ENCODE measurements around the gene WNT2B.

Gene WNT2B

DNA sequence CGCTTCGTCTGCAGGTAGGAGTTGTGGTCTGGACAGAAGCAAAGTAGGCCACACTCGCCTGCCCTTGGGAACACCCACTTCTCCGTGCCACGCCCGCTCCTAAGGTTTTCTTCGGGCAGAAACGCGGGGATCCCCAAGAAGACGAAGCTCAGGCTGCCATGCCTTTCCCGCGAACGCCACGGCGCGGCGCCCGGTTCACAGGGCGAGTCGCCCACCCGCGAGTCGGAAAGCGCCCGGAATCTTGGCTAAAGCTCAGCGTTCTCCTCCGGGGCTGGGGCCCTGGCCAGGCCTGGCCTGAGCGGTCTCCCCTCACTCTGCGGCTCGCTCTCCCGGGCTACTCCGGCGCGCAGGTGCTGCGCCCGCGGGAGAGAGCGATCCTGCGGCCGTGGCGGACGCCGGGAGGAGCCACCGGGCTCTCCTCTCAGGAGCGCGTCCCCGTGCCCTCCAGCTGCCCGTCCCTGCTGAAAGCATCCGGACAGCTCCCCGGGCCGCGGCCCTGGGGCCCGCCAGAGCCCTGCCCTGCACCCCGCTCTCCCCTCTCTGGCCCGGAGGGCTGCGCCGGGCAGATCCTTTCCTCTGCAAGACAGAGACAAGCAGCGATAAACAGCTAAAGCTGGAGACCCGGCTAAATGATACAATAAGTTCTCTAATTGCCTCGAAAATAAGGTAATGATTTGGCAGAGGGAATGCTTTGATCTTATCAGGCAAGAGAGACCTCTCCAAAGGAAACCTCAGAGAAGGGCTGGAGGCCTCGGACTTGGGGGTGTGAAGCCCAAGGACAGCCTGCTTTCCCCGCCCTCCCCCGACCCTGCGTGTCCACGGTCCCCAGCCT lies 6.7 kb upstream of the WNT2B start:
- Histone ChIP-seq H3K27ac (replicated peaks) (no peak overlapping the region), H3K27me3 (ENCODE audit: insufficient read depth, poor library complexity, severe bottlenecking) (peaks cover 49% of the 10 kb centered on the region), H3K4me3 (replicated peaks; ENCODE audit: insufficient read depth, low read length) (peak overlapping the region; percentile 49)
- TF ChIP-seq, protein P1, sequence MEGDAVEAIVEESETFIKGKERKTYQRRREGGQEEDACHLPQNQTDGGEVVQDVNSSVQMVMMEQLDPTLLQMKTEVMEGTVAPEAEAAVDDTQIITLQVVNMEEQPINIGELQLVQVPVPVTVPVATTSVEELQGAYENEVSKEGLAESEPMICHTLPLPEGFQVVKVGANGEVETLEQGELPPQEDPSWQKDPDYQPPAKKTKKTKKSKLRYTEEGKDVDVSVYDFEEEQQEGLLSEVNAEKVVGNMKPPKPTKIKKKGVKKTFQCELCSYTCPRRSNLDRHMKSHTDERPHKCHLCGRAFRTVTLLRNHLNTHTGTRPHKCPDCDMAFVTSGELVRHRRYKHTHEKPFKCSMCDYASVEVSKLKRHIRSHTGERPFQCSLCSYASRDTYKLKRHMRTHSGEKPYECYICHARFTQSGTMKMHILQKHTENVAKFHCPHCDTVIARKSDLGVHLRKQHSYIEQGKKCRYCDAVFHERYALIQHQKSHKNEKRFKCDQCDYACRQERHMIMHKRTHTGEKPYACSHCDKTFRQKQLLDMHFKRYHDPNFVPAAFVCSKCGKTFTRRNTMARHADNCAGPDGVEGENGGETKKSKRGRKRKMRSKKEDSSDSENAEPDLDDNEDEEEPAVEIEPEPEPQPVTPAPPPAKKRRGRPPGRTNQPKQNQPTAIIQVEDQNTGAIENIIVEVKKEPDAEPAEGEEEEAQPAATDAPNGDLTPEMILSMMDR (IDR thresholded peaks at IDR 0.05; ENCODE audit: insufficient read depth, low read length), result peak; percentile 54
- TF ChIP-seq SPI1 (IDR thresholded peaks at IDR 0.05; ENCODE audit: borderline replicate concordance, low read depth), result no peak
- TF ChIP-seq, protein P2, sequence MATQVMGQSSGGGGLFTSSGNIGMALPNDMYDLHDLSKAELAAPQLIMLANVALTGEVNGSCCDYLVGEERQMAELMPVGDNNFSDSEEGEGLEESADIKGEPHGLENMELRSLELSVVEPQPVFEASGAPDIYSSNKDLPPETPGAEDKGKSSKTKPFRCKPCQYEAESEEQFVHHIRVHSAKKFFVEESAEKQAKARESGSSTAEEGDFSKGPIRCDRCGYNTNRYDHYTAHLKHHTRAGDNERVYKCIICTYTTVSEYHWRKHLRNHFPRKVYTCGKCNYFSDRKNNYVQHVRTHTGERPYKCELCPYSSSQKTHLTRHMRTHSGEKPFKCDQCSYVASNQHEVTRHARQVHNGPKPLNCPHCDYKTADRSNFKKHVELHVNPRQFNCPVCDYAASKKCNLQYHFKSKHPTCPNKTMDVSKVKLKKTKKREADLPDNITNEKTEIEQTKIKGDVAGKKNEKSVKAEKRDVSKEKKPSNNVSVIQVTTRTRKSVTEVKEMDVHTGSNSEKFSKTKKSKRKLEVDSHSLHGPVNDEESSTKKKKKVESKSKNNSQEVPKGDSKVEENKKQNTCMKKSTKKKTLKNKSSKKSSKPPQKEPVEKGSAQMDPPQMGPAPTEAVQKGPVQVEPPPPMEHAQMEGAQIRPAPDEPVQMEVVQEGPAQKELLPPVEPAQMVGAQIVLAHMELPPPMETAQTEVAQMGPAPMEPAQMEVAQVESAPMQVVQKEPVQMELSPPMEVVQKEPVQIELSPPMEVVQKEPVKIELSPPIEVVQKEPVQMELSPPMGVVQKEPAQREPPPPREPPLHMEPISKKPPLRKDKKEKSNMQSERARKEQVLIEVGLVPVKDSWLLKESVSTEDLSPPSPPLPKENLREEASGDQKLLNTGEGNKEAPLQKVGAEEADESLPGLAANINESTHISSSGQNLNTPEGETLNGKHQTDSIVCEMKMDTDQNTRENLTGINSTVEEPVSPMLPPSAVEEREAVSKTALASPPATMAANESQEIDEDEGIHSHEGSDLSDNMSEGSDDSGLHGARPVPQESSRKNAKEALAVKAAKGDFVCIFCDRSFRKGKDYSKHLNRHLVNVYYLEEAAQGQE (IDR thresholded peaks at IDR 0.05; ENCODE audit: insufficient replicate concordance, low read depth), result peak; percentile 75
- peak in 1 of 2 experiments; percentile 31 for DNase-seq (ENCODE audit: low read depth in 1 of 2, low spot score in 1 of 2)

DNA sequence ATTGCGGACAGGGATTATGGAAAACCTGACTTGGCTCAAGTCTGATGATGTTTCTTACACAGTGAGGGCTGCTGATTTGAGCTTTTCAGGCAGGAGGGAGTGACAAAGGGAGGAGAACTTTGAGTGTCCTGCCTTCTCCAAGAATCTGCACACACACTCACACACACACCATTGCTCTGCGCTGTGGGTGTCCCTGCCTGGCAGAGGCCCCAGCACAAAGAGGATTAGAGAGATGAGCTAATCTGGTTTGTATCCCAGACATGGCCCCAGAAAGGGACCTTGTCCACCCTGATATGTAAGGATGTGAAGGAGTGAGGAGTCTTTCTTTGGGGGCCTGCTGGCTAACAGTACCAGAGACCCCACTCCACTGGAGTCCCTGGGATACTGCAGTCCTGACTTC lies 5.9 kb upstream of the WNT2B start:
- Histone ChIP-seq H3K4me3 (replicated peaks; ENCODE audit: insufficient read depth, low read length) (no peak overlapping the region), H3K27me3 (ENCODE audit: insufficient read depth, poor library complexity, severe bottlenecking) (peaks cover 57% of the 10 kb centered on the region), H3K27ac (replicated peaks) (no peak overlapping the region)
- DNase-seq (ENCODE audit: low read depth in 1 of 2, low spot score in 1 of 2), result no peak
- TF ChIP-seq GABPA (IDR thresholded peaks at IDR 0.05; ENCODE audit: low read depth), result no peak
- TF ChIP-seq SPI1 (IDR thresholded peaks at IDR 0.05; ENCODE audit: borderline replicate concordance, low read depth), result no peak
- TF ChIP-seq, protein P1 (IDR thresholded peaks at IDR 0.05; ENCODE audit: insufficient read depth, low read length), result no peak
- TF ChIP-seq POLR2AphosphoS5 (IDR thresholded peaks at IDR 0.05; ENCODE audit: low read depth), result no peak
- TF ChIP-seq, protein P2 (IDR thresholded peaks at IDR 0.05; ENCODE audit: insufficient replicate concordance, low read depth), result no peak

DNA sequence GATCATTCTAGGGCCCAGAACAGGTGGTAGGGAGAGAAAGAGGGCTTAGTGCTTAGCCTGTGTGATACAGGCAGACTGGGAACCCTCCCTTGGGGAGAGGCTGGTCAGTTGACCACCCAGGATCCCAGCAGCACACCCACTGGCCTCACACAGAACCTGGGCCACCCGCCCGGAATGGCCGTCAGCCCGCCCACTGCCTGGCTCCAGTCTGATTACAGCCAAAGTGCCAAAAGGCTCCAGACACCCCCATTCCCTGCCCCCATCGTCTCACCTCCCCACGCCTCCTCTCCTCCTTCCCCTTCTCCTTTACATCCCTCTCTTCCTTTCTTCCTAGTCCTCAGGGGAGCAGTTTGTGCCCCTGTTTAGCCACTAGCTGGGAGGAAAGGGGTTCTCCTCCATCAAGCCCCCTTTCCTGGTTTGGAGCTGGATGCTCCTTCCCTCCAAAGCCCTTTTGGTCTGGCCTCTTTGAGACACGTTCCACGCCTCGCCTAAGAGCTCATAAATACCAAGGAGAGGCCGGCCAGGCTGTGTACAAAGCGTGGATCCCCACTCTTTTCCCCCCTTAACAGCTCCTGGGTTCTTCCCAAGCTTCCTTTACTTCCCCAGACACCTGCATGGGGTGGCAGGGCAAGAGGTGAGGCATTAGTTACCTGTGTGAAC lies 4.6 kb upstream of the WNT2B start:
- Histone ChIP-seq H3K27me3 (ENCODE audit: insufficient read depth, poor library complexity, severe bottlenecking) (peaks cover 67% of the 10 kb centered on the region), H3K4me3 (replicated peaks; ENCODE audit: insufficient read depth, low read length) (no peak overlapping the region), H3K27ac (replicated peaks) (no peak overlapping the region)
- TF ChIP-seq GABPA (IDR thresholded peaks at IDR 0.05; ENCODE audit: low read depth), result no peak
- TF ChIP-seq, protein P1 (IDR thresholded peaks at IDR 0.05; ENCODE audit: insufficient read depth, low read length), result no peak
- TF ChIP-seq, protein P2 (IDR thresholded peaks at IDR 0.05; ENCODE audit: insufficient replicate concordance, low read depth), result no peak
- no peak for TF ChIP-seq POLR2AphosphoS5 (IDR thresholded peaks at IDR 0.05; ENCODE audit: low read depth)
- no peak for TF ChIP-seq SPI1 (IDR thresholded peaks at IDR 0.05; ENCODE audit: borderline replicate concordance, low read depth)
- DNase-seq (ENCODE audit: low read depth in 1 of 2, low spot score in 1 of 2), result no peak
